K562 (cell line): Measurements from ENCODE around the gene BCO1. TPM values are rescaled to one million over a fixed set of nuclear protein-coding genes. Genes with fewer than 3 reads are reported as not detected.

Source experiments
- BACH1 ChIP-seq: fragments of 200-800 bp; sonication (Bioruptor generic); IDR thresholded peaks from 2 replicates; pipeline ENCODE4 v1.6.1; 2016; ENCODE audit warnings: missing genetic modification characterization, missing compliant biosample characterization
- CBFA2T2 ChIP-seq: fragments of 450-650 bp; conservative IDR thresholded peaks from 2 replicates; pipeline ENCODE4 v1.6.1; 2017; ENCODE audit warnings: mild to moderate bottlenecking
- CBFB ChIP-seq: sonication (generic); formaldehyde crosslinking; IDR thresholded peaks from 2 replicates; pipeline ENCODE4 v1.4.0; 2020; ENCODE audit warnings: mild to moderate bottlenecking, missing genetic modification reagents
- CCAR2 ChIP-seq: fragments of 200-400 bp; formaldehyde crosslinking; IDR thresholded peaks from 2 replicates; pipeline ENCODE4 v1.6.1; 2017; ENCODE audit warnings: mild to moderate bottlenecking, low read depth, low read length
- MED1 ChIP-seq: sonication (generic); formaldehyde crosslinking; IDR thresholded peaks from 2 replicates; pipeline ENCODE4 v1.8.1; 2023; ENCODE audit warnings: missing genetic modification reagents, borderline replicate concordance
- NFE2L1 ChIP-seq: fragments of 450-650 bp; IDR thresholded peaks from 2 replicates; pipeline ENCODE4 v1.6.1; 2016; ENCODE audit warnings: missing genetic modification characterization, low read depth, mild to moderate bottlenecking, missing compliant biosample characterization, moderate library complexity, borderline replicate concordance
- NRF1 ChIP-seq, 2 experiments: fragments of 450-650 bp; IDR thresholded peaks in 1 of 2; conservative IDR thresholded peaks in 1 of 2; 2 replicates each; pipeline ENCODE4 v1.6.1; 2014; ENCODE audit warnings: mild to moderate bottlenecking in 2 of 2
- PHB2 ChIP-seq: fragments of 450-650 bp; IDR thresholded peaks from 2 replicates; pipeline ENCODE4 v1.6.1; 2017; ENCODE audit warnings: low read depth
- RBFOX2 ChIP-seq: fragments of 200-400 bp; formaldehyde crosslinking; IDR thresholded peaks from 2 replicates; pipeline ENCODE4 v1.6.1; 2017; ENCODE audit warnings: low read depth, mild to moderate bottlenecking, low read length, moderate library complexity
- RBM22 ChIP-seq: fragments of 200-400 bp; formaldehyde crosslinking; IDR thresholded peaks from 2 replicates; pipeline ENCODE4 v1.6.1; 2018; ENCODE audit warnings: low read length, low read depth; ENCODE audit not compliant: poor library complexity, severe bottlenecking
- RBM34 ChIP-seq: fragments of 200-400 bp; formaldehyde crosslinking; IDR thresholded peaks from 2 replicates; pipeline ENCODE4 v1.6.1; 2018; ENCODE audit warnings: low read length, borderline replicate concordance; ENCODE audit not compliant: insufficient read depth
- TEAD4 ChIP-seq, 2 experiments: sonication (generic) in 1 of 2; formaldehyde crosslinking in 1 of 2; IDR thresholded peaks; 2 replicates each; pipeline versions ENCODE4 v1.6.1 to v1.8.0; 2012 to 2022; ENCODE audit warnings: borderline replicate concordance in 1 of 2, inconsistent platforms in 1 of 2, low read length in 1 of 2, mild to moderate bottlenecking in 1 of 2, missing genetic modification reagents in 1 of 2
- ZBTB17 ChIP-seq: fragments of 450-650 bp; formaldehyde crosslinking; IDR thresholded peaks from 2 replicates; pipeline ENCODE4 v1.4.0; 2020; ENCODE audit warnings: mild to moderate bottlenecking
- ZMIZ1 ChIP-seq, 2 experiments: fragments of 150-350 bp in 1 of 2; IDR thresholded peaks; 2 replicates each; pipeline ENCODE4 v1.6.1; 2012 to 2016; ENCODE audit warnings: low read depth in 2 of 2, low read length in 2 of 2, mild to moderate bottlenecking in 1 of 2, moderate library complexity in 1 of 2
- ZNF121 ChIP-seq: sonication (generic); formaldehyde crosslinking; conservative IDR thresholded peaks from 2 replicates; pipeline ENCODE4 v1.8.0; 2022; ENCODE audit warnings: missing genetic modification reagents
- ZNF140 ChIP-seq: fragments of 250-450 bp; sonication (Bioruptor Pico); IDR thresholded peaks from 2 replicates; pipeline ENCODE4 v1.8.0; 2021; ENCODE audit warnings: moderate library complexity, mild to moderate bottlenecking, inconsistent platforms
- ZNF511 ChIP-seq: sonication (generic); formaldehyde crosslinking; IDR thresholded peaks from 2 replicates; pipeline ENCODE4 v1.8.0; 2022; ENCODE audit warnings: mild to moderate bottlenecking, missing genetic modification reagents
- polyA plus RNA-seq, 8 experiments: library from polyadenylated mRNA; depleted of rRNA in 4 of 8; stranded (reverse) in 5 of 8; unstranded in 3 of 8; fragments of >200 nt; fragmentation: Nextera tagmentation in 2 of 8; fragmentation: Illumina TruSeq in 1 of 8; extraction: Ambion mirVana in 2 of 8; extraction: Trizol in 1 of 8; gene quantifications; 2 replicates each; pipeline versions ENCODE4 v1.2.1 to v1.2.3, GENCODE V29; 2011 to 2014; ENCODE audit warnings: inconsistent platforms in 1 of 8, missing spikeins in 1 of 8
- total RNA-seq, 7 experiments: library from RNA; depleted of rRNA in 6 of 7; stranded (reverse); fragments of >200 nt in 6 of 7; fragmentation: Illumina TruSeq in 2 of 7; extraction: Trizol in 2 of 7; gene quantifications; 2 replicates each; pipeline versions ENCODE4 v1.2.1 to v1.2.3, GENCODE V29; 2011 to 2021; ENCODE audit warnings: low replicate concordance in 1 of 7
- TF ChIP-seq, protein P1 (sequence below): fragments of 250-450 bp; sonication (Bioruptor Pico); IDR thresholded peaks from 2 replicates; pipeline ENCODE4 v1.4.0; 2020; ENCODE audit warnings: mild to moderate bottlenecking, moderate library complexity

BCO1 gene
- total and polyA plus RNA-seq, 9 of the 15 experiments (the other 6 are each of a cell fraction or from before 2014, with no cell fraction given): not detected

GRCh38 chr16:81319221-81319912 lies 80.9 kb downstream of the BCO1 start (continued):
- TF ChIP-seq, protein P1, sequence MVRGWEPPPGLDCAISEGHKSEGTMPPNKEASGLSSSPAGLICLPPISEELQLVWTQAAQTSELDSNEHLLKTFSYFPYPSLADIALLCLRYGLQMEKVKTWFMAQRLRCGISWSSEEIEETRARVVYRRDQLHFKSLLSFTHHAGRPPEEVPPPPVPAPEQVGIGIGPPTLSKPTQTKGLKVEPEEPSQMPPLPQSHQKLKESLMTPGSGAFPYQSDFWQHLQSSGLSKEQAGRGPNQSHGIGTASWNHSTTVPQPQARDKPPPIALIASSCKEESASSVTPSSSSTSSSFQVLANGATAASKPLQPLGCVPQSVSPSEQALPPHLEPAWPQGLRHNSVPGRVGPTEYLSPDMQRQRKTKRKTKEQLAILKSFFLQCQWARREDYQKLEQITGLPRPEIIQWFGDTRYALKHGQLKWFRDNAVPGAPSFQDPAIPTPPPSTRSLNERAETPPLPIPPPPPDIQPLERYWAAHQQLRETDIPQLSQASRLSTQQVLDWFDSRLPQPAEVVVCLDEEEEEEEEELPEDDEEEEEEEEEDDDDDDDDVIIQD: no peak
- TF ChIP-seq RBM22 (no peak), MED1 (CRISPR knock-in tag) (no peak), NFE2L1 (no peak), CCAR2 (no peak), RBFOX2 (no peak), NRF1 (conservative IDR thresholded peaks at IDR 0.05 in 1 of 2, IDR thresholded peaks at IDR 0.05 in 1 of 2) (no peak), ZMIZ1 (IDR thresholded peaks at IDR 0.05; ENCODE audit: low read depth in 2 of 2, low read length in 2 of 2) (peak in 1 of 2 experiments; percentile 66; a peak in 2 of 4 replicates), PHB2 (no peak), RBM34 (no peak), ZNF140 (CRISPR knock-in tag) (no peak), TEAD4 (IDR thresholded peaks at IDR 0.05; ENCODE audit: low read length) (peak; percentile 13; the same call in 1 of the 2 replicates), TEAD4 (CRISPR knock-in tag; IDR thresholded peaks at IDR 0.05; ENCODE audit: borderline replicate concordance) (no peak), ZNF121 (no peak), ZNF511 (CRISPR knock-in tag) (no peak), ZBTB17 (CRISPR knock-in tag) (peak; percentile 97), BACH1 (tag) (peak; percentile 71), CBFA2T2 (no peak), CBFB (no peak)
